PC-3 (cell line): ENCODE data around the gene CLIC4.

Source experiments
- CTCF ChIP-seq: fragments of 300-600 bp; sonication (generic); conservative IDR thresholded peaks from 2 replicates; pipeline ENCODE4 v1.5.1; 2017; ENCODE audit warnings: antibody characterized with exemption, low read depth, mild to moderate bottlenecking, low read length
- EZH2 ChIP-seq: fragments of 300-600 bp; sonication (generic); IDR thresholded peaks from one replicate; pipeline ENCODE4 v1.6.1; 2017; ENCODE audit warnings: antibody characterized with exemption, mild to moderate bottlenecking, low read length; ENCODE audit not compliant: unreplicated experiment

GRCh38 chr1:24749886-24750285 is 4.6 kb downstream of the CLIC4 start:
- TF ChIP-seq CTCF (no peak), EZH2 (no peak)
